Panc1 (cell line): ENCODE measurements around the gene TPST2.

ENCODE experiments used
- POLR2AphosphoS5 ChIP-seq: IDR thresholded peaks from 2 replicates; pipeline ENCODE4 v1.6.1; 2012; ENCODE audit warnings: mild to moderate bottlenecking, low read depth, low read length, moderate library complexity
- SIN3A ChIP-seq: IDR thresholded peaks from 2 replicates; pipeline ENCODE4 v1.6.1; 2012; ENCODE audit warnings: low read depth, mild to moderate bottlenecking, low read length, moderate library complexity, borderline replicate concordance; ENCODE audit not compliant: insufficient read depth
- TF ChIP-seq, protein P1 (sequence below): fragments of 450-650 bp; IDR thresholded peaks from 2 replicates; pipeline ENCODE4 v1.5.1; 2017; ENCODE audit warnings: mild to moderate bottlenecking
- TF ChIP-seq, protein P2 (sequence below), 2 experiments: IDR thresholded peaks; 2 replicates each; pipeline ENCODE4 v1.6.1; 2011 to 2012; ENCODE audit warnings: low read depth in 2 of 2, control low read depth in 1 of 2, low read length in 1 of 2, mild to moderate bottlenecking in 1 of 2, moderate library complexity in 1 of 2; ENCODE audit not compliant: insufficient read depth in 1 of 2

DNA sequence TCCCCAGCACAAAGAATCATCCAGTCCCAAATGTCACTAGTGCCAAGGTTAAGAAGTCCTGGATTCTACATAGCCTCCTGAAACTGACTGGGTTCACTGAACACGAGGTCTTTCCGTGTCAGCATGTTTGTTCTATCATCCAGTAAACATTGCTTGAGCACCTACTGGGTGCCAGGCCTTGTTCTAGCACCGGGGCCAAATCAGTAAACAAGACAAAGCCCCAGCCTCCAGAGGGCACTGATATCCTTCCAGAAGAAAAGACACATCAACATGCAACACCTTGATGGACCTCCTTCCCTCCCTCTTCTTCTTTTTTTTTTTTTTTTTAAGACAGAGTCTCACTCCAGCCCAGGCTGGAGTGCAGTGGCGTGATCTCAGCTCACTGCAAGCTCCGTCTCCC, 26.9 kb downstream of the TPST2 start:
- no peak for TF ChIP-seq SIN3A
- TF ChIP-seq, protein P1, sequence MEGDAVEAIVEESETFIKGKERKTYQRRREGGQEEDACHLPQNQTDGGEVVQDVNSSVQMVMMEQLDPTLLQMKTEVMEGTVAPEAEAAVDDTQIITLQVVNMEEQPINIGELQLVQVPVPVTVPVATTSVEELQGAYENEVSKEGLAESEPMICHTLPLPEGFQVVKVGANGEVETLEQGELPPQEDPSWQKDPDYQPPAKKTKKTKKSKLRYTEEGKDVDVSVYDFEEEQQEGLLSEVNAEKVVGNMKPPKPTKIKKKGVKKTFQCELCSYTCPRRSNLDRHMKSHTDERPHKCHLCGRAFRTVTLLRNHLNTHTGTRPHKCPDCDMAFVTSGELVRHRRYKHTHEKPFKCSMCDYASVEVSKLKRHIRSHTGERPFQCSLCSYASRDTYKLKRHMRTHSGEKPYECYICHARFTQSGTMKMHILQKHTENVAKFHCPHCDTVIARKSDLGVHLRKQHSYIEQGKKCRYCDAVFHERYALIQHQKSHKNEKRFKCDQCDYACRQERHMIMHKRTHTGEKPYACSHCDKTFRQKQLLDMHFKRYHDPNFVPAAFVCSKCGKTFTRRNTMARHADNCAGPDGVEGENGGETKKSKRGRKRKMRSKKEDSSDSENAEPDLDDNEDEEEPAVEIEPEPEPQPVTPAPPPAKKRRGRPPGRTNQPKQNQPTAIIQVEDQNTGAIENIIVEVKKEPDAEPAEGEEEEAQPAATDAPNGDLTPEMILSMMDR, result no peak
- TF ChIP-seq, protein P2, sequence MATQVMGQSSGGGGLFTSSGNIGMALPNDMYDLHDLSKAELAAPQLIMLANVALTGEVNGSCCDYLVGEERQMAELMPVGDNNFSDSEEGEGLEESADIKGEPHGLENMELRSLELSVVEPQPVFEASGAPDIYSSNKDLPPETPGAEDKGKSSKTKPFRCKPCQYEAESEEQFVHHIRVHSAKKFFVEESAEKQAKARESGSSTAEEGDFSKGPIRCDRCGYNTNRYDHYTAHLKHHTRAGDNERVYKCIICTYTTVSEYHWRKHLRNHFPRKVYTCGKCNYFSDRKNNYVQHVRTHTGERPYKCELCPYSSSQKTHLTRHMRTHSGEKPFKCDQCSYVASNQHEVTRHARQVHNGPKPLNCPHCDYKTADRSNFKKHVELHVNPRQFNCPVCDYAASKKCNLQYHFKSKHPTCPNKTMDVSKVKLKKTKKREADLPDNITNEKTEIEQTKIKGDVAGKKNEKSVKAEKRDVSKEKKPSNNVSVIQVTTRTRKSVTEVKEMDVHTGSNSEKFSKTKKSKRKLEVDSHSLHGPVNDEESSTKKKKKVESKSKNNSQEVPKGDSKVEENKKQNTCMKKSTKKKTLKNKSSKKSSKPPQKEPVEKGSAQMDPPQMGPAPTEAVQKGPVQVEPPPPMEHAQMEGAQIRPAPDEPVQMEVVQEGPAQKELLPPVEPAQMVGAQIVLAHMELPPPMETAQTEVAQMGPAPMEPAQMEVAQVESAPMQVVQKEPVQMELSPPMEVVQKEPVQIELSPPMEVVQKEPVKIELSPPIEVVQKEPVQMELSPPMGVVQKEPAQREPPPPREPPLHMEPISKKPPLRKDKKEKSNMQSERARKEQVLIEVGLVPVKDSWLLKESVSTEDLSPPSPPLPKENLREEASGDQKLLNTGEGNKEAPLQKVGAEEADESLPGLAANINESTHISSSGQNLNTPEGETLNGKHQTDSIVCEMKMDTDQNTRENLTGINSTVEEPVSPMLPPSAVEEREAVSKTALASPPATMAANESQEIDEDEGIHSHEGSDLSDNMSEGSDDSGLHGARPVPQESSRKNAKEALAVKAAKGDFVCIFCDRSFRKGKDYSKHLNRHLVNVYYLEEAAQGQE (IDR thresholded peaks at IDR 0.05; ENCODE audit: insufficient read depth in 1 of 2, low read depth in 2 of 2, low read length in 1 of 2), result no peak
- TF ChIP-seq POLR2AphosphoS5, result no peak
